Measurements from ENCODE around the gene GUCA2A. TPM values are rescaled to one million over a fixed set of nuclear protein-coding genes. Genes with fewer than 3 reads are reported as not detected.

The GUCA2A gene
- total and polyA plus RNA-seq, 2 of the 8 experiments (the other 6 are each of a cell fraction or from before 2014, with no cell fraction given) = not detected

DNA sequence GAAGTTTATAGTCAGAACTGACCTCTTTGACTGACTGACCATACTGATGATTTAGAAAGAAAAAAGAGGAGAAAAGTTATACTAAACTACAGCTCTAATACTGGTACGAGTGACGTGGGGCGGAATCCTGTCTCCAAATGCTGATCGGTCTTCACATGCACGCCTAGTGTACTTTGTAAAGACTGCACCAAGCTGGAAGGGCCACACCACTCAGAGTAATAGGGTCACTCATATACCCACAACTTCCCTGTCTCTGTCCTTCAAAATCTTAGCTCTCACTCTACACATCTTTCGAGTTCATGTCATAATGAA, 19.4 kb upstream of the GUCA2A start:
- Histone ChIP-seq H2BK12ac (ENCODE audit: low read depth, low read length) (no peak overlapping the region), H2AK5ac (ENCODE audit: low read depth, low read length) (no peak overlapping the region), H3K79me2 (ENCODE audit: control insufficient read depth in 1 of 2, insufficient read depth in 2 of 2, low read length in 2 of 2) (no peaks in the 10 kb centered on the region), H3K4me1 (replicated peaks in 1 of 4; ENCODE audit: control insufficient read depth in 3 of 4, insufficient read depth in 4 of 4, low read length in 3 of 4) (no peaks in the 10 kb centered on the region), H3K36me3 (ENCODE audit: control insufficient read depth in 2 of 4, insufficient read depth in 4 of 4, low read length in 3 of 4) (peaks cover 0 to 22% (median 11%) of the 10 kb centered on the region in 4 experiments; a peak in 6 of 8 replicates), H3K56ac (replicated peaks; ENCODE audit: insufficient read length, low read depth, low read length) (no peak overlapping the region), H4K20me1 (replicated peaks in 1 of 2; ENCODE audit: control insufficient read depth in 1 of 2, insufficient read depth in 2 of 2, low read length in 2 of 2) (no peaks in the 10 kb centered on the region), H3K14ac (ENCODE audit: insufficient read length) (no peak overlapping the region), H3K9ac (replicated peaks in 1 of 4; ENCODE audit: extremely low read depth in 1 of 4, low read depth in 3 of 4, low read length in 3 of 4) (no peak overlapping the region), H3K18ac (ENCODE audit: extremely low read depth, low read length) (no peak overlapping the region), H3K9me3 (ENCODE audit: insufficient read depth in 2 of 2, low read depth in 1 of 2, low read length in 1 of 2) (no peaks in the 10 kb centered on the region), H3K4me3 (ENCODE audit: extremely low read depth in 1 of 4, insufficient read depth in 2 of 4, low read depth in 3 of 4, low read length in 4 of 4) (no peak overlapping the region), H3K23me2 (ENCODE audit: low read depth, low read length) (no peaks in the 10 kb centered on the region; the same call in 1 of the 2 replicates), H2BK120ac (replicated peaks; ENCODE audit: low read depth, low read length) (no peak overlapping the region), H3K4me2 (ENCODE audit: insufficient read depth in 1 of 2, low read depth in 2 of 2, low read length in 2 of 2) (no peak overlapping the region), H3K23ac (ENCODE audit: insufficient read length) (no peak overlapping the region), H2BK20ac (ENCODE audit: low read length) (no peak overlapping the region), H2AFZ (ENCODE audit: low read length) (no peak overlapping the region), H4K5ac (ENCODE audit: insufficient read length, low read depth, low read length) (no peak overlapping the region), H3K27ac (ENCODE audit: low read depth, low read length) (no peak overlapping the region), H3K79me1 (ENCODE audit: low read depth, low read length) (no peaks in the 10 kb centered on the region), H4K91ac (replicated peaks; ENCODE audit: insufficient read length, low read length) (no peak overlapping the region), H2BK15ac (ENCODE audit: low read length) (no peak overlapping the region), H3K27me3 (replicated peaks in 1 of 4; ENCODE audit: control insufficient read depth in 3 of 4, extremely low read depth in 1 of 4, insufficient read depth in 3 of 4, low read length in 3 of 4) (no peaks in the 10 kb centered on the region), H4K8ac (ENCODE audit: extremely low read depth, insufficient read depth, low read length) (no peak overlapping the region), H2BK5ac (ENCODE audit: low read depth, low read length) (no peak overlapping the region), H3K4ac (replicated peaks; ENCODE audit: insufficient read length, low read depth, low read length) (no peak overlapping the region)
- DNase-seq (ENCODE audit: low read depth in 1 of 2, low spot score in 2 of 2) (no peak), FAIRE-seq (no peak)
- WGBS, 2 experiments (ENCODE audit: extremely low coverage in 1 of 2, insufficient coverage in 1 of 2, insufficient read length in 1 of 2, insufficient replicate concordance in 2 of 2, low coverage in 1 of 2, low lambda C conversion rate in 2 of 2, missing lambda C conversion rate in 1 of 2) = 93% methylated on average over 6 of the region's 6 CpGs; no CpG with 5 or more reads in 1 of the 2 experiments
- ChIA-PET CTCF (ENCODE audit: partially characterized antibody) (interaction anchor here (0.6 kb wide), 1 partner anchor 10 kb away, joined by 3 read pairs; no protein-coding TSS in a partner anchor), POLR2A (ENCODE audit: partially characterized antibody) (no interaction called here)
- TF ChIP-seq BRCA1 (IDR thresholded peaks at IDR 0.05; ENCODE audit: low read depth, low read length) = no peak
- TF ChIP-seq KDM1A (IDR thresholded peaks at IDR 0.05; ENCODE audit: borderline replicate concordance, low read length) = no peak
- no peak for TF ChIP-seq JUN (IDR thresholded peaks at IDR 0.05; ENCODE audit: low read depth, low read length)
- no peak for TF ChIP-seq SUZ12 (IDR thresholded peaks at IDR 0.05; ENCODE audit: low read length)
- no peak for TF ChIP-seq BACH1 (IDR thresholded peaks at IDR 0.05; ENCODE audit: low read length)
- TF ChIP-seq SP4 (IDR thresholded peaks at IDR 0.05; ENCODE audit: low read length) = no peak
- TF ChIP-seq RXRA (IDR thresholded peaks at IDR 0.05; ENCODE audit: insufficient read depth, low read depth, low read length) = no peak
- no peak for TF ChIP-seq RBBP5 (IDR thresholded peaks at IDR 0.05; ENCODE audit: borderline replicate concordance, low read depth, low read length)
- TF ChIP-seq, protein P1, sequence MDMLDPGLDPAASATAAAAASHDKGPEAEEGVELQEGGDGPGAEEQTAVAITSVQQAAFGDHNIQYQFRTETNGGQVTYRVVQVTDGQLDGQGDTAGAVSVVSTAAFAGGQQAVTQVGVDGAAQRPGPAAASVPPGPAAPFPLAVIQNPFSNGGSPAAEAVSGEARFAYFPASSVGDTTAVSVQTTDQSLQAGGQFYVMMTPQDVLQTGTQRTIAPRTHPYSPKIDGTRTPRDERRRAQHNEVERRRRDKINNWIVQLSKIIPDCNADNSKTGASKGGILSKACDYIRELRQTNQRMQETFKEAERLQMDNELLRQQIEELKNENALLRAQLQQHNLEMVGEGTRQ (IDR thresholded peaks at IDR 0.05; ENCODE audit: low read length) = no peak
- no peak for TF ChIP-seq EP300 (IDR thresholded peaks at IDR 0.05; ENCODE audit: borderline replicate concordance in 1 of 2, low read depth in 2 of 2, low read length in 2 of 2)
- TF ChIP-seq HDAC2 (IDR thresholded peaks at IDR 0.05; ENCODE audit: borderline replicate concordance in 1 of 2, low read depth in 2 of 2, low read length in 2 of 2) = no peak
- no peak for TF ChIP-seq JUND (IDR thresholded peaks at IDR 0.05; ENCODE audit: low read length)
- TF ChIP-seq SP1 (IDR thresholded peaks at IDR 0.05; ENCODE audit: low read depth, low read length) = no peak
- no peak for TF ChIP-seq MAFK (IDR thresholded peaks at IDR 0.05; ENCODE audit: low read depth, low read length)

Data from H1 (cell line).